GM12878 (cell line): ENCODE results near the gene TIMM22. TPM values are rescaled to one million over a fixed set of nuclear protein-coding genes. Genes with fewer than 3 reads are reported as not detected.

Experiments used
- ATAC-seq: fragments of 200-7000 bp; cut with Tn5 transposase; 3 replicates; pipeline ENCODE4 v1.9.1; 2020; ENCODE audit warnings: mild to moderate bottlenecking, moderate library complexity
- BruUV-seq: library from RNA; stranded (reverse); fragments of 400-500 nt; replicated peaks from 2 replicates; lab custom pipeline; 2021; lab: Mats Ljungman, UMichigan
- CTCF ChIA-PET: fragments of 300-600 bp; sonication (Branson Sonifier 250); formaldehyde crosslinking; extraction: SDS; loops from one replicate; lab custom pipeline; 2021; ENCODE audit warnings: inconsistent platforms; lab: Yijun Ruan, JAX
- POLR2A ChIA-PET: fragments of 350-600 bp; formaldehyde crosslinking; extraction: SDS; loops from one replicate; lab custom pipeline; 2021; ENCODE audit warnings: inconsistent platforms; lab: Charles Lee
- RAD21 ChIA-PET: fragments of 300-600 bp; sonication (Branson Sonifier 250); formaldehyde crosslinking; loops from one replicate; lab custom pipeline; 2023; ENCODE audit warnings: antibody characterized with exemption; ENCODE audit not compliant: unreplicated experiment; lab: Charles Lee
- SMC1A ChIA-PET: fragments of 300-600 bp; sonication (Branson Sonifier 250); formaldehyde crosslinking; loops from one replicate; lab custom pipeline; 2023; ENCODE audit not compliant: unreplicated experiment, uncharacterized antibody; lab: Charles Lee
- DNase-seq: peaks from one replicate; pipeline ENCODE4 v3.0.0-alpha.2; 2011; ENCODE audit warnings: low read depth, low spot score
- FAIRE-seq: peaks from 3 replicates; lab custom pipeline; 2011; peaks lifted over from hg19 to GRCh38; lab: Jason Lieb, UNC
- H2AFZ ChIP-seq: 2 replicates; pipeline ENCODE4 v1.6.0; 2011; ENCODE audit warnings: low read depth, low read length, control low read depth; ENCODE audit not compliant: control insufficient read depth
- H3K27ac ChIP-seq: 2 replicates; pipeline ENCODE4 v1.5.1; 2011; ENCODE audit warnings: control low read depth; ENCODE audit not compliant: control insufficient read depth, insufficient read depth
- H3K27me3 ChIP-seq, 2 experiments: replicated peaks in 1 of 2; 2 replicates each; pipeline versions ENCODE4 v1.6.0 to v1.6.1; 2011; ENCODE audit warnings: low read length in 1 of 2; ENCODE audit not compliant: control insufficient read depth in 2 of 2, insufficient read depth in 2 of 2
- H3K36me3 ChIP-seq, 2 experiments: 2 replicates each; pipeline ENCODE4 v1.5.1; 2011; ENCODE audit warnings: low read length in 1 of 2; ENCODE audit not compliant: control insufficient read depth in 2 of 2, insufficient read depth in 2 of 2
- H3K4me1 ChIP-seq: 2 replicates; pipeline ENCODE4 v1.6.1; 2011; ENCODE audit warnings: mild to moderate bottlenecking, low read length, moderate library complexity, mixed read lengths; ENCODE audit not compliant: control insufficient read depth, insufficient read depth
- H3K4me2 ChIP-seq: 2 replicates; pipeline ENCODE4 v1.6.0; 2011; ENCODE audit warnings: control low read depth; ENCODE audit not compliant: control insufficient read depth, insufficient read depth
- H3K4me3 ChIP-seq: fragments of 200-600 bp; sonication (generic); 2 replicates; pipeline ENCODE4 v1.5.1; 2016
- H3K79me2 ChIP-seq: 2 replicates; pipeline ENCODE4 v1.6.0; 2011; ENCODE audit warnings: low read length; ENCODE audit not compliant: control insufficient read depth, insufficient read depth
- H3K9ac ChIP-seq: 2 replicates; pipeline ENCODE4 v1.8.0; 2011; ENCODE audit warnings: low read length, control low read depth, mixed read lengths; ENCODE audit not compliant: control insufficient read depth, insufficient read depth
- H3K9me3 ChIP-seq: replicated peaks from 3 replicates; pipeline ENCODE4 v1.5.1; 2011; ENCODE audit warnings: mild to moderate bottlenecking, low read length; ENCODE audit not compliant: control insufficient read depth, insufficient read depth
- H4K20me1 ChIP-seq: 2 replicates; pipeline ENCODE4 v1.6.0; 2011; ENCODE audit not compliant: control insufficient read depth, insufficient read depth
- ATF2 ChIP-seq: IDR thresholded peaks from 2 replicates; pipeline ENCODE4 v1.6.1; 2012; ENCODE audit warnings: low read length, inconsistent platforms
- ATF3 ChIP-seq: IDR thresholded peaks from 2 replicates; pipeline ENCODE4 v1.6.1; 2011; ENCODE audit warnings: low read depth, mild to moderate bottlenecking, low read length, moderate library complexity, borderline replicate concordance; ENCODE audit errors: extremely low read depth
- BACH1 ChIP-seq: fragments of 450-650 bp; IDR thresholded peaks from 2 replicates; pipeline ENCODE4 v1.6.1; 2017; ENCODE audit warnings: mild to moderate bottlenecking, borderline replicate concordance
- CBX5 ChIP-seq: sonication (generic); IDR thresholded peaks from 2 replicates; pipeline ENCODE4 v1.6.1; 2016; ENCODE audit warnings: low read depth, moderate library complexity, mild to moderate bottlenecking, inconsistent platforms
- CREB1 ChIP-seq: IDR thresholded peaks from 2 replicates; pipeline ENCODE4 v1.6.1; 2012; ENCODE audit warnings: low read depth, mild to moderate bottlenecking, inconsistent platforms
- ETV6 ChIP-seq, 2 experiments: fragments of 450-650 bp in 1 of 2; IDR thresholded peaks in 1 of 2; conservative IDR thresholded peaks in 1 of 2; 2 replicates each; pipeline ENCODE4 v1.6.1; 2014; ENCODE audit warnings: antibody characterized with exemption in 1 of 2, borderline replicate concordance in 1 of 2, low read depth in 1 of 2, mild to moderate bottlenecking in 1 of 2, moderate library complexity in 1 of 2
- HDGF ChIP-seq: fragments of 450-650 bp; IDR thresholded peaks from 2 replicates; pipeline ENCODE4 v1.6.1; 2016; ENCODE audit warnings: antibody characterized with exemption
- PAX8 ChIP-seq: fragments of 450-650 bp; IDR thresholded peaks from 2 replicates; pipeline ENCODE4 v1.6.1; 2017; ENCODE audit warnings: mild to moderate bottlenecking, moderate library complexity
- SREBF2 ChIP-seq: IDR thresholded peaks from 2 replicates; pipeline ENCODE4 v1.6.1; 2012; ENCODE audit warnings: mild to moderate bottlenecking, low read length
- ZNF24 ChIP-seq: fragments of 450-650 bp; IDR thresholded peaks from 2 replicates; pipeline ENCODE4 v1.6.1; 2017; ENCODE audit warnings: antibody characterized with exemption, mild to moderate bottlenecking
- WGBS: methylation state at CpG from one replicate; pipeline ENCODE4 v1.1.6; 2016; ENCODE audit warnings: low lambda C conversion rate; ENCODE audit not compliant: insufficient replicate concordance, insufficient coverage; ENCODE audit errors: missing lambda C conversion rate; 5-methylcytosine and 5-hydroxymethylcytosine counted together
- in situ Hi-C: fragments of 300-500 bp; cut with MboI; formaldehyde crosslinking; loops from 9 replicates; pipeline ENCODE4 v1.14.3; 2018; ENCODE audit warnings: mixed read lengths
- intact Hi-C: fragments of 100-400 bp; cut with micrococcal nuclease; formaldehyde crosslinking; loops from one replicate; pipeline ENCODE4 v1.14.2; 2022; ENCODE audit not compliant: unreplicated experiment
- polyA plus RNA-seq, 11 experiments: library from polyadenylated mRNA; depleted of rRNA in 4 of 11; unstranded in 6 of 11; stranded (reverse) in 5 of 11; fragments of >200 nt; fragmentation: Nextera tagmentation in 4 of 11; fragmentation: Illumina TruSeq in 1 of 11; extraction: Ambion mirVana in 4 of 11; extraction: Trizol in 1 of 11; gene quantifications; 1 replicate in 1 of 11; 2 replicates in 10 of 11; pipeline versions ENCODE4 v1.2.1 to v1.2.3, GENCODE V29; 2011 to 2016; ENCODE audit warnings: inconsistent platforms in 2 of 11, missing spikeins in 2 of 11, low read depth in 1 of 11
- total RNA-seq, 4 experiments: library from RNA; depleted of rRNA in 3 of 4; stranded (reverse); fragments of >200 nt in 3 of 4; fragmentation: Illumina TruSeq in 1 of 4; extraction: Trizol in 1 of 4; gene quantifications; 2 replicates each; pipeline versions ENCODE4 v1.2.1 to v1.2.3, GENCODE V29; 2013 to 2021

The TIMM22 gene
- total and polyA plus RNA-seq, 10 of the 15 experiments (the other 5 are each of a cell fraction or from before 2014, with no cell fraction given): 4.4 to 25.0 (median 10.6) TPM

- H4K20me1 ChIP-seq: no peaks in the 10 kb centered on the region
- peaks cover 3 to 11% of the 10 kb centered on the region in 2 experiments; a peak in 2 of 4 replicates for H3K27me3 ChIP-seq
- no peak overlapping the region for H2AFZ ChIP-seq
- CTCF ChIA-PET: no interaction called here
- no peak overlapping the region for H3K4me2 ChIP-seq
- no peak for FAIRE-seq
- intact Hi-C loops: no loop called here
- 69% methylated on average over 5 of the region's 5 CpGs for WGBS
- BruUV-seq: no TSS peak
- POLR2A ChIA-PET: no interaction called here
- SMC1A ChIA-PET: interaction anchor here (0.6 to 1.1 kb wide), 4 partner anchors 21 to 580 kb away, joined by 3 to 5 read pairs (median 4); partner anchors contain the start of gene TIMM22
- H3K36me3 ChIP-seq: no peaks in the 10 kb centered on the region
- no peak overlapping the region for H3K4me3 ChIP-seq
- DNase-seq: no peak
- peaks cover 5% of the 10 kb centered on the region; the same call in 1 of the 2 replicates for H3K4me1 ChIP-seq
- no peak overlapping the region for H3K9ac ChIP-seq
- RAD21 ChIA-PET: interaction anchor here (0.6 to 1.5 kb wide), 2 partner anchors 10 to 180 kb away, joined by 3 to 4 read pairs; no protein-coding TSS in a partner anchor
- ATAC-seq: no peak
- H3K79me2 ChIP-seq: no peaks in the 10 kb centered on the region
- TF ChIP-seq HDGF: no peak
- no peak for TF ChIP-seq CREB1
- no peak for TF ChIP-seq SREBF2
- no peak for TF ChIP-seq ZNF24
- TF ChIP-seq CBX5: no peak
- TF ChIP-seq ATF3: no peak
- TF ChIP-seq ATF2: no peak
- no peak for TF ChIP-seq BACH1
- TF ChIP-seq ETV6 (conservative IDR thresholded peaks at IDR 0.05 in 1 of 2, IDR thresholded peaks at IDR 0.05 in 1 of 2; ENCODE audit: borderline replicate concordance in 1 of 2, low read depth in 1 of 2): no peak
- TF ChIP-seq PAX8: no peak
- no peak overlapping the region for H3K27ac ChIP-seq
- H3K9me3 ChIP-seq: no peaks in the 10 kb centered on the region
- in situ Hi-C loops: no loop called here
Observed at GRCh38 chr17:975371-975915, 21.5 kb upstream of the TIMM22 start.
